GM19099 (cell line): ENCODE results near the gene REEP1.

Source experiments
- POLR2A ChIP-seq: IDR thresholded peaks from 3 replicates; pipeline ENCODE4 v1.6.1; 2011; ENCODE audit warnings: low read depth; ENCODE audit not compliant: insufficient read length; ENCODE audit errors: extremely low read depth

REEP1 gene

GRCh38 chr2:86358957-86359356 lies 21.5 kb upstream of the REEP1 start:
- TF ChIP-seq POLR2A: no peak

GRCh38 chr2:86357392-86357963 lies 20.1 kb upstream of the REEP1 start:
- no peak for TF ChIP-seq POLR2A

- no peak for TF ChIP-seq POLR2A
Observed at GRCh38 chr2:86352727-86353221, 15.3 kb upstream of the REEP1 start.

GRCh38 chr2:86352137-86352726 lies 14.8 kb upstream of the REEP1 start:
- no peak for TF ChIP-seq POLR2A

GRCh38 chr2:86350751-86351150 lies 13.3 kb upstream of the REEP1 start:
- TF ChIP-seq POLR2A: no peak

- no peak for TF ChIP-seq POLR2A
Observed at GRCh38 chr2:86347401-86347800, 10.0 kb upstream of the REEP1 start.

GRCh38 chr2:86344404-86344803 lies 7.0 kb upstream of the REEP1 start:
- TF ChIP-seq POLR2A: no peak

- TF ChIP-seq POLR2A: no peak
Observed at GRCh38 chr2:86342488-86342887, 5.1 kb upstream of the REEP1 start.

GRCh38 chr2:86341470-86341869 lies 4.0 kb upstream of the REEP1 start:
- no peak for TF ChIP-seq POLR2A

GRCh38 chr2:86338778-86339295 lies 1.4 kb upstream of the REEP1 start:
- no peak for TF ChIP-seq POLR2A

GRCh38 chr2:86336675-86337243 lies 667 bp downstream of the REEP1 start:
- TF ChIP-seq POLR2A: no peak

- TF ChIP-seq POLR2A: no peak
Observed at GRCh38 chr2:86335865-86336674, 1.4 kb downstream of the REEP1 start.

- TF ChIP-seq POLR2A: no peak
Observed at GRCh38 chr2:86333378-86333777, 4.0 kb downstream of the REEP1 start.

GRCh38 chr2:86332654-86333053 lies 4.8 kb downstream of the REEP1 start:
- no peak for TF ChIP-seq POLR2A

- no peak for TF ChIP-seq POLR2A
Observed at GRCh38 chr2:86331384-86331783, 6.0 kb downstream of the REEP1 start.
